OCI-LY3 (cell line): Measurements from ENCODE around the gene GPR32.
"Not testable (repeated sequence)": the region's sequence is repeated elsewhere in the genome, so short reads cannot be mapped to it uniquely, and the experiment has no call there.

Source experiments
- H2AFZ ChIP-seq: fragments of 200-600, 300-600 bp; shearing (Covaris generic); 2 replicates; pipeline ENCODE4 v1.6.0; 2014; ENCODE audit warnings: antibody characterized with exemption, low read depth, low read length
- H3K27ac ChIP-seq: fragments of 200-600, 300-600 bp; sonication (generic); 2 replicates; pipeline ENCODE4 v1.5.1; 2014; ENCODE audit warnings: mild to moderate bottlenecking, low read length, moderate library complexity, mixed read lengths
- H3K27me3 ChIP-seq: fragments of 200-600, 300-600 bp; sonication (generic); 2 replicates; pipeline ENCODE4 v1.6.1; 2014; ENCODE audit warnings: low read depth, low read length, mixed read lengths
- H3K36me3 ChIP-seq: fragments of 200-600, 300-600 bp; sonication (generic); replicated peaks from 2 replicates; pipeline ENCODE3; 2014; ENCODE audit warnings: low read depth, low read length, mixed read lengths
- H3K4me1 ChIP-seq: fragments of 300-600, 200-600 bp; sonication (generic); 2 replicates; pipeline ENCODE4 v1.6.1; 2014; ENCODE audit warnings: low read length, mixed read lengths
- H3K4me2 ChIP-seq: fragments of 200-600, 300-600 bp; sonication (generic); 2 replicates; pipeline ENCODE4 v1.6.1; 2014; ENCODE audit warnings: low read length, mixed read lengths
- H3K4me3 ChIP-seq: fragments of 300-600, 200-600 bp; sonication (generic); 2 replicates; pipeline ENCODE4 v1.5.1; 2014; ENCODE audit warnings: antibody characterized with exemption, mild to moderate bottlenecking, low read length, moderate library complexity
- H3K79me2 ChIP-seq: fragments of 300-600, 200-600 bp; shearing (Covaris generic); 2 replicates; pipeline ENCODE4 v1.6.1; 2014; ENCODE audit warnings: mild to moderate bottlenecking, low read length, mixed read lengths
- H3K9ac ChIP-seq: fragments of 300-600, 200-600 bp; shearing (Covaris generic); 2 replicates; pipeline ENCODE4 v1.6.0; 2014; ENCODE audit warnings: mild to moderate bottlenecking, low read length, moderate library complexity
- H3K9me3 ChIP-seq: fragments of 200-600, 300-600 bp; shearing (Covaris generic); 2 replicates; pipeline ENCODE4 v1.6.1; 2014; ENCODE audit warnings: low read length, mixed read lengths; ENCODE audit not compliant: insufficient read depth
- H4K20me1 ChIP-seq: fragments of 200-600, 300-600 bp; sonication (generic); 2 replicates; pipeline ENCODE4 v1.6.1; 2016; ENCODE audit warnings: low read length, mixed read lengths; ENCODE audit not compliant: insufficient read depth
- EZH2phosphoT487 ChIP-seq: fragments of 200-600 bp; shearing (Covaris generic); IDR thresholded peaks from 2 replicates; pipeline ENCODE4 v1.6.1; 2018; ENCODE audit warnings: antibody characterized with exemption, mixed run types, low read depth
- TF ChIP-seq, protein P1 (sequence below): fragments of 200-600, 300-600 bp; sonication (generic); IDR thresholded peaks from 2 replicates; pipeline ENCODE4 v1.5.1; 2014; ENCODE audit warnings: antibody characterized with exemption, low read length, low read depth

The GPR32 gene

DNA sequence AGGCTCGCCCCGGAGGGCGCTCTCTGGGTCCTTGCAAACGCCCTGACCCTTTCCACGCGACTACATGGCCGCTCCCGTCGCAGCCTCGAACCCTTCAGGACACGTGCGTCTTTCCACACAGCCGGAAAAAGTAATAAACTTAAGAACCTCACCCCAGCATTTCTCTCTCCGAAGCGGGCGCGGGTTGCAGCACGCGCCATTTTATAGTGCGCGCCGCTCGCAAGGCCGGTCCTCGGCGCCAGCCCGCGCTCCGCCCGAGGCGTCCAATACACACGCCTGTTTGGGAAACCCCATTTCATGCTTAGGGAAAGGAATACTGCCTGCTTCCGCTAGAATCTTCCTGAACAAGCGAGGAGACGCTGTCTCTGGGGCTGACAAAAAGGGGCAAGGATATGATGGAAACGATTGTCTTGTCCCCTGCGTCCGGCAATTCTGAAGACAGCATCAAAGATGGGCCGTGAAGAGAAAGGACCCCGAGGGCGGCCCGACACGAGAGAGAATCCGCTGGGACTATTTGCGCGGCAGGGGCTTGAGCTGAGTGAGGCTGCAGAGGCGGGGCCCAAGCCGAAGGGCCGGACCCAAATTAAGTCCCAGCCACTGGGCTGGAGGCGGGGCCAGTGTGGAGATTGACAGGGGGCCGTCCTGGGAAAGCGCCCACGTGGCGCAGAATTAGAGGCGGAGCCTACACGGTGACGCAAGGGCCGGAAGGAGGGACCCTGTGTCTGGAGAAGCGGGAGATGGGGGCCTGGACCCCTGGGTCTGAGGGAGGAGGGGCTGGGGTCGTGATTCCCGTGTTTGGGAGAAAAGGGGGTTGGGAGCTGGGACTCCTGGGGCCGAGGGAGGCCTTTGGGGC lies 34.4 kb downstream of the GPR32 start:
- Histone ChIP-seq H3K4me2 (peak overlapping the region; percentile 98), H2AFZ (peak overlapping the region; percentile 82; the same call in 1 of the 2 replicates), H3K4me3 (peak overlapping the region; percentile 82), H3K27me3 (no peaks in the 10 kb centered on the region), H3K9ac (peak overlapping the region; percentile 98), H3K79me2 (peaks cover 45% of the 10 kb centered on the region), H3K36me3 (peaks cover 33% of the 10 kb centered on the region), H3K27ac (peak overlapping the region; percentile 85), H3K9me3 (no peaks in the 10 kb centered on the region), H4K20me1 (peaks cover 33% of the 10 kb centered on the region), H3K4me1 (peaks cover 19% of the 10 kb centered on the region)
- TF ChIP-seq, protein P1, sequence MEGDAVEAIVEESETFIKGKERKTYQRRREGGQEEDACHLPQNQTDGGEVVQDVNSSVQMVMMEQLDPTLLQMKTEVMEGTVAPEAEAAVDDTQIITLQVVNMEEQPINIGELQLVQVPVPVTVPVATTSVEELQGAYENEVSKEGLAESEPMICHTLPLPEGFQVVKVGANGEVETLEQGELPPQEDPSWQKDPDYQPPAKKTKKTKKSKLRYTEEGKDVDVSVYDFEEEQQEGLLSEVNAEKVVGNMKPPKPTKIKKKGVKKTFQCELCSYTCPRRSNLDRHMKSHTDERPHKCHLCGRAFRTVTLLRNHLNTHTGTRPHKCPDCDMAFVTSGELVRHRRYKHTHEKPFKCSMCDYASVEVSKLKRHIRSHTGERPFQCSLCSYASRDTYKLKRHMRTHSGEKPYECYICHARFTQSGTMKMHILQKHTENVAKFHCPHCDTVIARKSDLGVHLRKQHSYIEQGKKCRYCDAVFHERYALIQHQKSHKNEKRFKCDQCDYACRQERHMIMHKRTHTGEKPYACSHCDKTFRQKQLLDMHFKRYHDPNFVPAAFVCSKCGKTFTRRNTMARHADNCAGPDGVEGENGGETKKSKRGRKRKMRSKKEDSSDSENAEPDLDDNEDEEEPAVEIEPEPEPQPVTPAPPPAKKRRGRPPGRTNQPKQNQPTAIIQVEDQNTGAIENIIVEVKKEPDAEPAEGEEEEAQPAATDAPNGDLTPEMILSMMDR = no peak
- TF ChIP-seq EZH2phosphoT487 = no peak

DNA sequence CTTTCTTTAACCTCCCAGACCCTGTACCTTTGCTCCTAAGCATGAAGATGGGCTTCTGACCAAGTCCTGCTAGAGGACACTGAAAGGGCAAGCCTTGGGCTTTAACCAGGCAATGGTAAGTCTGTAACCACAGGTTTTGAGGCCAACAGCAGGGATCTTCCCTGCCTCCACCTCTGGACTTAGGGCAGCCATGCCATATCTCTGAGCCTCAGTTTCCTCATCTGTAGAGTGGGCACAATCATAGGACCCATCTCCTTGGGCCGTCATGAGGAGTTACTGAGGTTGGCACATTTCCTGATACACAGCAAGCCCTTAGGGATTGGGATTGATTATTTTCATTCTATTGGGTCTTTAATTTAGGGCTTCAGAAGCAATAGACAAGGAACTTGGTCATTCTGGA lies 38.6 kb downstream of the GPR32 start:
- H3K4me3 ChIP-seq = no peak overlapping the region
- H3K9ac ChIP-seq = no peak overlapping the region
- peaks cover under 1% of the 10 kb centered on the region for H3K36me3 ChIP-seq
- H3K79me2 ChIP-seq = peaks cover 8% of the 10 kb centered on the region
- no peak overlapping the region for H2AFZ ChIP-seq
- no peak overlapping the region for H3K27ac ChIP-seq
- no peak overlapping the region for H3K4me2 ChIP-seq
- no peak for TF ChIP-seq EZH2phosphoT487
- TF ChIP-seq, protein P1 = no peak
- H3K4me1 ChIP-seq = peaks cover 7% of the 10 kb centered on the region
- no peaks in the 10 kb centered on the region for H4K20me1 ChIP-seq
- H3K9me3 ChIP-seq = no peaks in the 10 kb centered on the region
- 0 out of 2 replicates have a peak, but pooled peaks cover 5% of the 10 kb centered on the region for H3K27me3 ChIP-seq

DNA sequence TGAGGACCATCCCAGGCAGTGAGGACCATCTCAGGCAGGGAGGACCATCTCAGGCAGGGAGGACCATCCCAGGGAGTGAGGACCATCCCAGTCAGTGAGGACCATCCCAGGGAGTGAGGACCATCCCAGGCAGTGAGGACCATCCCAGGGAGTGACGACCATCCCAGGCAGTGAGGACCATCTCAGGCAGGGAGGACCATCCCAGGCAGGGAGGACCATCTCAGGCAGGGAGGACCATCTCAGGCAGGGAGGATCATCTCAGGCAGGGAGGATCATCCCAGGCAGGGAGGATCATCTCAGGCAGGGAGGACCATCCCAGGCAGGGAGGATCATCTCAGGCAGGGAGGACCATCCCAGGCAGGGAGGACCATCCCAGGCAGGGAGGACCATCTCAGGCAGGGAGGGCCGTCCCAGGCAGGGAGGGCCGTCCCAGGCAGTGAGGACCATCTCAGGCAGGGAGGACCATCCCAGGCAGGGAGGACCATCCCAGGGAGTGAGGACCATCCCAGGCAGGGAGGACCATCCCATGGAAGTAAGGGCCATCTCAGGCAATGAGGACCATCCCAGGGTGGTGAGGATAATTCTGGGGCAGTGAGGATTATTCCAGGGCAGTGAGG lies 41.5 kb downstream of the GPR32 start:
- H3K4me1 ChIP-seq, H3K4me2 ChIP-seq, H3K9me3 ChIP-seq, H3K9ac ChIP-seq, H2AFZ ChIP-seq, H4K20me1 ChIP-seq, H3K27ac ChIP-seq, H3K79me2 ChIP-seq, H3K4me3 ChIP-seq, H3K36me3 ChIP-seq: not testable (repeated sequence)
- H3K27me3 ChIP-seq = peaks cover 12% of the 10 kb centered on the region; the same call in 1 of the 2 replicates

DNA sequence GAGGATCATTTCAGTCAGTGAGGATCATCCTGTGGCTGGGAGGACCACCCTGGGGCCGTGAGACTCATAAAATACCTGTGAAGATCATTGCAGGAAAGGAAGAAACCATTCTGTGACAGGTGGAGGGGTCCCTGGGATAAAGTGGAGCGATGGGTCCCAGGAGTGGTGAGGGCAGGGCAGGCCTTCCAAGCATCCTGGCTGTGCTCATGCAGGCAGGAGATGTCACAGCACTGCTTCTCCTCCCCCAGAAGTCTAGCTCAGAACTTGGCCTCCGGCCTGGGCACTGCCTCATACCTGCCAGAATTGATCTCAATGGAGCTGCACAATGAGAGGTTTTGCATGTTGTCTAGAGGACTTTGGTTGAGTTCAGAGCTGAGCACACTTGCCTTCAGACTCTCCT lies 42.2 kb downstream of the GPR32 start:
- TF ChIP-seq, protein P1 = no peak
- TF ChIP-seq EZH2phosphoT487 = no peak
- Histone ChIP-seq H4K20me1 (no peaks in the 10 kb centered on the region), H3K79me2 (no peaks in the 10 kb centered on the region)

More for the DNA sequence above, 42.2 kb downstream of the GPR32 start:
- Histone ChIP-seq H2AFZ (no peak overlapping the region), H3K27ac (no peak overlapping the region), H3K4me2 (no peak overlapping the region), H3K27me3 (peaks cover 12% of the 10 kb centered on the region; the same call in 1 of the 2 replicates), H3K9ac (no peak overlapping the region), H3K4me3 (no peak overlapping the region), H3K36me3 (no peaks in the 10 kb centered on the region), H3K9me3 (no peaks in the 10 kb centered on the region), H3K4me1 (peaks cover 7% of the 10 kb centered on the region)
